Myocyte (in vitro differentiated cells): Measurements from ENCODE around the gene RPL39. TPM values are rescaled to one million over a fixed set of nuclear protein-coding genes. Genes with fewer than 3 reads are reported as not detected.

Experiments
- total RNA-seq: library from RNA; depleted of rRNA; stranded (reverse); fragments of >200 nt; gene quantifications from 2 replicates; pipeline ENCODE4 v1.2.3, GENCODE V29; 2014

The RPL39 gene
- total RNA-seq, 1 donor from 2014 or later = 7,031 TPM

Other genes with a start within 250 kb of the RPL39 start
- gene STEEP1, start 226.2 kb downstream of the RPL39 start, total RNA-seq = 15.6 and 18.3 TPM in 2 replicates
- 38.0 and 39.5 TPM in 2 replicates for gene UBE2A, start 217.1 kb downstream of the RPL39 start, total RNA-seq
- gene NKRF, start 185.2 kb downstream of the RPL39 start, total RNA-seq = 5.0 and 5.5 TPM in 2 replicates
- 3.9 and 4.3 TPM in 2 replicates for gene SEPTIN6, start 98.5 kb downstream of the RPL39 start, total RNA-seq
- gene SOWAHD, start 33.0 kb downstream of the RPL39 start, total RNA-seq = 0.31 TPM in 1 of 2 replicates, not detected in the other
- gene UPF3B, start 61.3 kb upstream of the RPL39 start, total RNA-seq = 1.7 and 2.6 TPM in 2 replicates
- 16.1 and 18.0 TPM in 2 replicates for gene RNF113A, start 80.1 kb upstream of the RPL39 start, total RNA-seq
- 55.2 and 65.4 TPM in 2 replicates for gene NDUFA1, start 80.2 kb upstream of the RPL39 start, total RNA-seq
- gene AKAP14, start 104.3 kb upstream of the RPL39 start, total RNA-seq = not detected in 2 replicates
- gene NKAP, start 152.1 kb upstream of the RPL39 start, total RNA-seq = 3.8 and 4.7 TPM in 2 replicates